ENCODE results near the gene PTPRH.
"Not testable (repeated sequence)": the region's sequence is repeated elsewhere in the genome, so short reads cannot be mapped to it uniquely, and the experiment has no call there.

Gene PTPRH

GRCh38 chr19:55193481-55193880, 15.8 kb downstream of the PTPRH start:
- no peak for DNase-seq (ENCODE audit: low read depth in 1 of 2, low spot score in 1 of 2)

- DNase-seq (ENCODE audit: low read depth in 1 of 2, low spot score in 1 of 2) = no peak
Measured at GRCh38 chr19:55189403-55189835, 19.9 kb downstream of the PTPRH start.

DNA sequence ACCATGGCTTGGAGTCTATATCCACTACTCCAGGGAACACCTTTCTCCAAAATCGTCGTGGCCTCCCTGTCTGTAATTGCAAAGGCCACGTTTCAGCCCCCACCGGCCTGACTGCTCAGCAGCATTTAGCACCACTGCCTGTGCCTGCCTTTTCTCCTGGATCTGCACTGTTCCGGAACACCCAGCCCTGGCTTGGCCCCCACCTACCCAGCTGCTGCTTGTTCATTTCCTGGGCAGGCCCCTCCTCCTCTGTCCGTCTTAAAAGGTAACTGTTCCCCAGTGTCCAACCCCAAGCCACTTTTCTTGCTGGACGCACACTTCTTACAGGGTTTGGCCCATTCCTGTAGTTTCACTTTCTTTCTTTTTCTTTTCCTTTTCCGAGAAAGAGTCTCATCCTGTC, 20.7 kb downstream of the PTPRH start:
- DNase-seq (ENCODE audit: low read depth in 1 of 2, low spot score in 1 of 2) = no peak

DNA sequence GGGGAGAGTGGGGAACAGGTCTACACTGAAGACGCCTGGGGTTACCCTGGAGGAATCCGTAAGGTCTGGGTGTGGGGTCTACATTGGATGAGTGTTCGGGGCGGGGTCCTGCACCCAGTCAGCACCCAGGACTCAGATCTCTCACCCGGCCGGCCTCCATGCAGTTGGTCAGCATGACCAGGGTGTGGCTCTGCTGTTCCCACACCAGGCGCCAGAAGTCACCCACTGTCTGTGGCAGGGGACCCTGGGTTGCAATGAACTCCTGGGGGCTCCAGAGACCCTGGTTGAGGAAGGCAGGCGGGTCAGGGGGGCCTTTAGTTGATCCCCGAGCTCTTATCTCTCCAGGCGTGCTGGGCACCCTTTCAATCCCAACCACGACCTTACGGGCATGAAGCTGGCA, 23.2 kb downstream of the PTPRH start:
- no peak for DNase-seq (ENCODE audit: low read depth in 1 of 2, low spot score in 1 of 2)

DNA sequence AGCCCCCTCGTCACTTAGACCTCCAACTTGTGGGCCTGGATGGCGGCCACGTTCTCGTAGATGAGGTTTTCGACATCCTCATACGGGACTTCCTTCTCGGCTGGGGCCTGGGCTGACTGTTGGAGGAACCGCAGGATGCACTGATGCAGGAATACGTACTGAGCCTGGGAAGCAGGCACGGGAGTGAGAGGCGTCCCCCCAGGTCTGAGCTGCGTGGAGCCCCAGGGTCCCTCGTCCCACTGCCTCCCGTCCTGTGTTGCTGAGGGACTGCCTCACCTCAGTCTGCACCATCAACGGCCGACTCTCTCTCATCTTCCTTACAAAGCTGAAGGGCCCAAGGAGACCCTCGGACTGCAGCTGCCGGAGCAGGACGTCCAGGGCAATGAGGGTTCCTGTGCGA, 27.6 kb downstream of the PTPRH start:
- no peak for DNase-seq (ENCODE audit: low read depth in 1 of 2, low spot score in 1 of 2)

- DNase-seq (ENCODE audit: low read depth in 1 of 2, low spot score in 1 of 2) = peak; percentile 25 to 64
Measured at GRCh38 chr19:55179606-55180484, 29.5 kb downstream of the PTPRH start, which contains the start of gene SYT5. Gene SYT5, minus strand, starts transcription at chr19:55180289. Its CDS starts 1,248 bp downstream, at chr19:55179041.

DNA sequence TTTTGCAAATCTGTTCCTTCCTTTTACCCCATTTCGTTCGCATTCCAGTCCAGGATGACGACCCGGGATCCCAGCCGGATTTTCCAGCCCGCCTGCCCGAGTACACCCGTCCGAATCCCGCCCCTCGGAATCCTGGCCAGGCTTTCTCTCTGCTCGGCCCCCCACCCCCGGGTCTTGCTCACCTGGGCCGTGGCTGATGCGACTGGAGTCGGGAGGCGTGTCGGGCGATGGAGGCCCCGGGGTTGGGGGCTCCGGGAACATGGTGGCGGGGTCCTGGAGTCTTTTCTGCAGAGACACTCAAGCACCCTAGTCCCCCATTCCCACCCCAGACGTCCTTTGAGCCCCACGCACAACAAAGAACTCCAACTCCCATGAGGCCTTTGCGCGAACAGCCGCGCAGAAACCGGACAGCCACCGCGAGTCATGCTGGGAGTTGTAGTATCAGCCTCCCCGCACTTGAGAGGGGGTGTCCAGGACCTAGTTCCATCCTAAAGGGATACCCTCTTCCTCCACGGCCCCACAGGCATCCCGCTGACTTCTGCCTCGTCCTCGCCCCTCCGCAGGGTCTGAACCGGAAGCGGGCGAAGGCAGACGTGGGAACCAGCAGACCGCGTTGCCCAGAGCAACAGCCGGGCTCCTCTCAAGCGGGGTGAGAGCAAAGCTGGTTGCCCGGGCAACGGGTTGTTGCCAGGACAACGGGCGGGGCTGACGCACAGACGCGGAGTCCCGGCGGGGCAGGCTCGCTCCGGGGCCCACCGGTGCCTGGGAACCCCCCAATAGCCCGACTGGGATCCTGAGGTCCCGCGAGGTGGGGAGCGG, 30.3 kb downstream of the PTPRH start:
- peak; percentile 81 to 86 for DNase-seq (ENCODE audit: low read depth in 1 of 2, low spot score in 1 of 2)

DNA sequence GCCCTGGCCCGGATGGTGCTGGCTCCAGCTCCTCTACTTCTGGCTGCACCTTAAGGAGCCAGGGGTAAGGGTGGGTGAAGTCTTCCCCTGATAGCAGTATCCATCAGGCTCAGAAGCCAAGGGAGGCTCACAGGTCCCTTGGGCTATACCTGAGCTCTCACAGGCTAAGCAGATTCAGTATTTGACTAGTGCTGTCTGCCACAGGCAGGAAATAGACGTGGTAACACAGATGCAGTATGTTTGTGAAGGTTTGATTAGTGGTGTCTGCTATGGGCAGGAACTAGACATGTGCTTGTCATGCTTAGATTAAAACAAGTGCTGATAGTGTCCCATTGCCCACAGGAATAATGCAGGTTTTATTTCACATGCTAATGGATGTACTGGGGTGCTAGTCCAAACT, 33.2 kb downstream of the PTPRH start:
- no peak for DNase-seq (ENCODE audit: low read depth in 1 of 2, low spot score in 1 of 2)

- DNase-seq (ENCODE audit: low read depth in 1 of 2, low spot score in 1 of 2) = no peak
Measured at GRCh38 chr19:55175117-55175867, 34.0 kb downstream of the PTPRH start.

- DNase-seq (ENCODE audit: low read depth in 1 of 2, low spot score in 1 of 2) = no peak
Measured at GRCh38 chr19:55174425-55175116, 34.7 kb downstream of the PTPRH start.

GRCh38 chr19:55173714-55174409, 35.4 kb downstream of the PTPRH start:
- no peak for DNase-seq (ENCODE audit: low read depth in 1 of 2, low spot score in 1 of 2)

- no peak for DNase-seq (ENCODE audit: low read depth in 1 of 2, low spot score in 1 of 2)
Measured at GRCh38 chr19:55173186-55173713, 36.1 kb downstream of the PTPRH start.

GRCh38 chr19:55172741-55173140, 36.6 kb downstream of the PTPRH start:
- DNase-seq (ENCODE audit: low read depth in 1 of 2, low spot score in 1 of 2) = no peak

DNA sequence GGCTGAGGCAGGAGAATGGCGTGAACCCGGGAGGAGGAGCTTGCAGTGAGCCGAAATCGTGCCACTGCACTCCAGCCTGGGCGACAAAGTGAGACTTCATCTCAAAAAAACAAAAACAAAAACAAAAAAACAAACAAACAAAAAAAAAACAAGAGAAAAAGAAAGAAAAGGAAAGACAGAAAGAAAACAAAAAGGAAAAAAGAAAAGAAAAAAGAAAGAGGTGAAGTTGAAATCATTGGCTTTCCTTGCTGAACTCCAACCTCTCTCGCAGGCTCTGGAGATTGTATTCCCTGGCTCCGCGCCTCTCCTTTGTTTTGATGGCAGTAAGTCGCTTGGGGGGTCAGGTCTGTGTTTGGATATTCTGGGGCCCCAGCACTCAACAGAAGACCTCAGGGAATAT, 37.0 kb downstream of the PTPRH start:
- DNase-seq (ENCODE audit: low read depth in 1 of 2, low spot score in 1 of 2) = not testable (repeated sequence)

DNA sequence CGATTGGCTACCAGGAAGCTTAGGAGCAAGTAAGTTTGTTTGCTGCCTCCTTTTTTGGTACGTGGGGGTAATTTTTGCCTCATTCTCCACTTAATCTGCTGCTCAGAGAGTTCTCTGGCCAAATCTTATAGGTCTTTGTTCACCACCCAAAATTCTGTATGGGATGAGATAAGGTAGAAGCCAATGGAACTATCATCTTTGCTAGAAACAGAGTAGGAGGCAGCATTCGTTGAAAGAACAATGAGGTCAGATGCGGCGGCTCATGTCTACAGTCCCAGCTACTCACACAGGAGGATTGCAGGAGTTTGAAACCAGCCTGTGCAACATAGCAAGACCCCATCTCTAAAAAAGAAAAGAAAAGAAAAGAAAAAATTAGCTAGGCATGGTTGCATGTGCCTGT, 37.9 kb downstream of the PTPRH start:
- DNase-seq (ENCODE audit: low read depth in 1 of 2, low spot score in 1 of 2) = no peak

DNA sequence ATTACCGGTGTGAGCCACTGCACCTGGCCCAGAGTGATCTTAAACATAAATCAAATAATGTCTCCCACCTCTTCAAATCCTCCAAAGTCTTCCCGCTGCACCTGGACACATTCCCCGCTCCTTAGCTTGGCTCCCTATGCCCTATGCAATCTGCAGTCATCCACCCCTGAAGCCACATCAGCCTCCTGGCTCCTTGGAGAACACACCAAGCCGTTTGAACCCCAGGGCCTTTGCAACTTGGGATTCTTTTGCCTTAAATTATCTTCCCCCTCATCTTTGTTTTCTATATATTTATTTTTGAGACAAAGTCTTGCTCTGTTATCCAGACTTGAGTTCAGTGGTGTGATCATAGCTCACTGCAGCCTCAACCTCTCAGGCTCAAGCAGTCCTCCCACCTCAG, 40.2 kb downstream of the PTPRH start:
- DNase-seq (ENCODE audit: low read depth in 1 of 2, low spot score in 1 of 2) = no peak

- peak in 1 of 2 donors; percentile 60 for DNase-seq (ENCODE audit: low read depth in 1 of 2, low spot score in 1 of 2)
Measured at GRCh38 chr19:55166530-55167268, 42.6 kb downstream of the PTPRH start, which contains the start of gene DNAAF3. Gene DNAAF3, minus strand, starts transcription at chr19:55166613. Its CDS starts 200 bp downstream, at chr19:55166413.

DNA sequence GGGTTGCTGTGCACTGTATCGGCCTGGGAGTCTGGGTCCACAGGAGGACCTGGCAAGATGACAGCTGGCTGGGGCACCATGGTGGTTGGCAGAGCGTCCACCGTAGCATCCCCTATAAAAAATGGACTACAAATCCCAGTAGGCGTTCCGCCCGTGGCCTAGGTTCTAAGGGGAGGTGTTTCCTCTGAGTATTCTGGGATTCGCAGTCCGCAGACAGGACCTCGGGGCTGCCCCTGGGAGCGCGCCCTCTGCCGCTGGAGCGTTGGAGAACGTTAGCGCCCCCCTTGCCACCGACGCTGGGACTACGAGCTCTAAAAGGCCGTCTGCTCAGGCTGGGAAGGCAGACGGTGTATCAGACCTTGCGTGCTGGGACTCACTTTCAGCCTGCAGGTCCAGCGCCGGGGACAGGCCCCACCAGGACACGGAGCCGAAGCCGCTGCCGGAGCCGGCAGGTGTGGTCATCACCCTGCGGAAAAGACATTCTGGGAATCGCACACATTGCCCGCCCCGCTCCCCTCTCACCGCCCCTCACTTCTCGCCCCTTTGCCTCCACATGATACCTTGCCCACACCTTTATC, 43.3 kb downstream of the PTPRH start:
- no peak for DNase-seq (ENCODE audit: low read depth in 1 of 2, low spot score in 1 of 2)
